ENCODE data around the gene IFI44L. TPM values are rescaled to one million over a fixed set of nuclear protein-coding genes. Genes with fewer than 3 reads are reported as not detected.
A peak's percentile ranks its signal among the peaks of the same experiment; 100 is the strongest.

IFI44L gene
- total and polyA plus RNA-seq, 7 donors: 0.91 to 5.6 (median 2.5) TPM

- Histone ChIP-seq H3K9me3 (no peaks in the 10 kb centered on the region), H3K36me3 (ENCODE audit: insufficient read depth in 1 of 2, low read depth in 1 of 2) (no peaks in the 10 kb centered on the region), H3K4me3 (no peak overlapping the region), H3K27me3 (ENCODE audit: insufficient read depth in 3 of 3, low read length in 2 of 3) (no peaks in the 10 kb centered on the region), H3K4me1 (no peaks in the 10 kb centered on the region), H3K27ac (no peak overlapping the region)
- WGBS, 3 donors: 78 to 81% (median 79%) methylated on average over 5 of the region's 5 CpGs
- no peak for ATAC-seq
- intact Hi-C loops (cut with DNase I): loop anchor here in 1 of 2 donors (5.0 kb wide), 1 partner anchor 462 kb away; no protein-coding TSS in a partner anchor
- no peak for DNase-seq
- no peak for TF ChIP-seq CTCF (IDR thresholded peaks at IDR 0.05)
These were observed 15.6 kb upstream of the IFI44L start for GRCh38 chr1:78604643-78605042.

GRCh38 chr1:78606274-78606673 lies 14.0 kb upstream of the IFI44L start:
- no peaks in the 10 kb centered on the region for H3K36me3 ChIP-seq (ENCODE audit: insufficient read depth in 1 of 2, low read depth in 1 of 2)
- H3K9me3 ChIP-seq: no peaks in the 10 kb centered on the region
- H3K4me1 ChIP-seq: no peaks in the 10 kb centered on the region
- ATAC-seq: no peak
- no peak overlapping the region for H3K4me3 ChIP-seq
- no peak for DNase-seq
- 64 to 74% (median 71%) methylated on average over 2 of the region's 2 CpGs for WGBS, 3 donors
- H3K27ac ChIP-seq: no peak overlapping the region
- H3K27me3 ChIP-seq (ENCODE audit: insufficient read depth in 3 of 3, low read length in 2 of 3): no peaks in the 10 kb centered on the region
- no peak for TF ChIP-seq CTCF (IDR thresholded peaks at IDR 0.05)
- intact Hi-C loops (cut with DNase I): loop anchor here in 1 of 2 donors (5.0 kb wide), 1 partner anchor 464 kb away; no protein-coding TSS in a partner anchor

- DNase-seq (no peak), ATAC-seq (no peak)
- intact Hi-C loops (cut with DNase I): loop anchor here in 1 of 2 donors (5.0 kb wide), 1 partner anchor 465 kb away; no protein-coding TSS in a partner anchor
- Histone ChIP-seq H3K27ac (no peak overlapping the region), H3K36me3 (ENCODE audit: insufficient read depth in 1 of 2, low read depth in 1 of 2) (no peaks in the 10 kb centered on the region), H3K4me3 (no peak overlapping the region), H3K4me1 (no peaks in the 10 kb centered on the region), H3K9me3 (no peaks in the 10 kb centered on the region), H3K27me3 (ENCODE audit: insufficient read depth in 3 of 3, low read length in 2 of 3) (no peaks in the 10 kb centered on the region)
- WGBS, 3 donors: 81 to 89% (median 87%) methylated on average over 5 of the region's 5 CpGs
- TF ChIP-seq CTCF (IDR thresholded peaks at IDR 0.05): peak; percentile 40
These were observed 12.8 kb upstream of the IFI44L start for GRCh38 chr1:78607334-78607927.

GRCh38 chr1:78607944-78608343 lies 12.3 kb upstream of the IFI44L start:
- Histone ChIP-seq H3K4me1 (no peaks in the 10 kb centered on the region), H3K27me3 (ENCODE audit: insufficient read depth in 3 of 3, low read length in 2 of 3) (no peaks in the 10 kb centered on the region), H3K27ac (no peak overlapping the region), H3K4me3 (no peak overlapping the region), H3K36me3 (ENCODE audit: insufficient read depth in 1 of 2, low read depth in 1 of 2) (no peaks in the 10 kb centered on the region), H3K9me3 (no peaks in the 10 kb centered on the region)
- TF ChIP-seq CTCF (IDR thresholded peaks at IDR 0.05): no peak
- intact Hi-C loops (cut with DNase I): loop anchor here in 1 of 2 donors (5.0 kb wide), 1 partner anchor 466 kb away; no protein-coding TSS in a partner anchor
- DNase-seq: no peak
- WGBS, 3 donors: 57 to 77% (median 73%) methylated on average over 4 of the region's 4 CpGs
- no peak for ATAC-seq
